ENCODE results near the gene TRAF1.

TRAF1 gene

DNA sequence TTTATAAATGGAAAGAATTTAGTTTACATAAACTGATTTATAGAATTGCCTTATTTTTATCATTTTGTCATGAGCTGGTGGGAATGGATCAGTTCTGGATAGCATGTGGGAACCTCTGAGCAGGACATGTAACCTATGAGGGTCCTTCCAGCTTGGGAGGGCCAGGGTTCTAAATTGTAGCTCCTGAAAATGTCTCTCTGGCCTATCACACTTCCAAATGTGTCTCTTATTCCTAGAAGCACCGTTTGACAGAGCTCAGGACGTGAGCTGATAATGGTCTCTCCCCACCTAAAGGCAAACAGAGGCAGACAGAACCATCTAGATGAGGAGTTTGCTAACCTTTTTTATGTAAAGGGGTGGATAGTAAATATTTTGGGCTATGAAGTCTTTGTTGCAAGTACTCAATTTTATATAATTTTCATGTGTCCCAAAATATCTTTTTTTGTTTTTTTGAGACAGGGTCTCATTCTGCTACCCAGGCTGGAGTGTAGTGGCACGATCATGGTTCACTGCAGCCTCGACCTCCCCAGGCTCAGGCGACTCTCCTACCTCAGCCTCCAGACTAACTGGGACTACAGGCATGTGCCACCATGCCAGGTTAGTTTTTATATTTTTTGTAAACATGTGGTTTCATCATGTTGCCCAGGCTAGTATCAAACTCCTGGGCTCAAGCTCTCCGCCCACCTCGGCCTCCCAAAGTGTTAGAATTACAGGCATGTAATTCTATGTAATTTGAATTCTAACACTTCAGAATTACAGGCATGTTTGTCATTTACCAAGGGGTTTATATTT, 4.0 kb downstream of the TRAF1 start:
- DNase-seq: no peak

DNA sequence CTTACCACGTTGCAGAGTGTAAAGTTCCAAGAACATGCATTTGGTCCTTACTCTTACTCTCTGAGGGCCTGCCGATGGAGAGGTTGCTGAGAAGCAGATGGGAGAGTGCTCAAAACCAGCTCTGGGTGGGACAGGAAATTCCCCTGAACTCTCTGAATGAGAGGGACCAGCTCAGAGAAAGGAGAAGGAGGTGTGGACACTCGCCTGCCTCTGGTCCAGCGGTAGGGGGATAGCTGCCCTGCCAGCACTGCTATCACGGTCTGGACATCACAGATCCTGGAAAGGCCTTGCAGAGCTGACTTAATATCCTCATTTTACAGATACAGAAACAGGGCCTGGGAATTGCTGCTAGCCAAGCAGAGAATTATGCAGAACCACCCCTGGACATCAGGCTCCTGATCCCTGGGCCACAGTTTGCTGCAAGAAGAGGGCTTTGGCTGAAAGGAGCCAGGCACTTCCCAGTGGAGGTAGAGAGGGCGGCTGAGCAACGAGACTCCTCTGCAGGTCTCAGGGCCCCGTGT, 4.9 kb downstream of the TRAF1 start:
- no peak for DNase-seq

DNA sequence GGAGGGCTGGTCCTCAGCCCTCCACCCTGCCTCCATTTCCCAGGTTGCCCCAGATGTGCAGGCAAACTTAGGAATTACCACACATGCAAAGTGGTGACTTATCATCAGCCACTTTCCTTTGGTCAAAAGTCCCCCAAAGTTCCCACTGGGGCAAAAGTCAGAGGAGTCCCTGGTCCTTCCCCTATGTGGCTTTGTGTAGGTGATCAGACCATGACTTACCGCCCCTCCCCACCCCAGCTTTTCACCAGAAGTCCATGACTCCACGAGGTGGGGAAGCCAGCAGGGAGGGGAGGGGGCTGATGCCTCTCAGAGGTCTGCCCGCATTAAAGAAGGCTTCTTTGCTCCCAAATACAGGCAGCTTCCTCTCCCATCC, 5.8 kb downstream of the TRAF1 start:
- DNase-seq: no peak

DNA sequence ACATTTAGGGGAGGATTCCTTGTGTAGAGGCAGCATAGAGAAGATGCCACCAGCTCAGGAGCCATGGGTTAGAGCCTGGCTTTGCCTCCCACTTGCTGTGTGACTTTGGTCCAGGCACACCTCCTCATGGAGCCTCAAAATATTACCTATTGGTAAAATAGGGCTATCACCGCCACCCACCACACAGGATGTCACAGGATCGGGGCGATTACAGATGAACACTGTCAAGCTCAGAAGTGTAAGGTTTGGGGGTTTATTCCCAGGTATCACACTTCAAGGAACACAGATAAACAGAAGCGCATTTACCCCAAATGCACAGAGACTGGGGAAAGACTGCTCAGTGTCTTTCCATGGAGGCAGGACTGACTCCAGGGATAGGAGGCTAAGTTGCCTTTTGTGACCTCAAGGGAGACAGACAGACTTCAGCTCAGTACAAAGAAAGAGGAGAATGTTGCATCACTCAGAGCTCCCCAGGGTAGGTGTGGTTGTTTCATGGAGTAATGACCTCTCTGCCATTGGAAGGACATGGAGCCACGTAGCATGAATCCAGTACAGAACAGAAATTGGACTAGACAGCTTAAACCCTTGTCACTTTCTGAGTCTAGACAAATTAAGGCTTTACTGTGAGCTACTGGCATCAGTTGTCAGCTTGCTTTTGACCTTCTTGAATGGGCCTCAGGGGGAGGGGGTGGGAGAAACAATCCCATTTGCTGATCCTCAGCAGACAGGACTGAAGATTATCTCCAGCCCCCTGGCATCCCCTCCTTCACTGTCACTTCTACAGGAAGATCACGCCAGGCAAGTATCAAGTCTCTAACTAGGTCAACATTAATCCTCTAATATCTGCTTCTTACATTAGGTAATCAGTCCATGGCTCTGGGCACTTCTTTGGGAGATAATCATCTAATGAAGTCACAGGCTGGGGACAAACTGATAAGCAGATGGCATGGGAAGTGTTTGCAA, 6.5 kb downstream of the TRAF1 start:
- no peak for DNase-seq

DNA sequence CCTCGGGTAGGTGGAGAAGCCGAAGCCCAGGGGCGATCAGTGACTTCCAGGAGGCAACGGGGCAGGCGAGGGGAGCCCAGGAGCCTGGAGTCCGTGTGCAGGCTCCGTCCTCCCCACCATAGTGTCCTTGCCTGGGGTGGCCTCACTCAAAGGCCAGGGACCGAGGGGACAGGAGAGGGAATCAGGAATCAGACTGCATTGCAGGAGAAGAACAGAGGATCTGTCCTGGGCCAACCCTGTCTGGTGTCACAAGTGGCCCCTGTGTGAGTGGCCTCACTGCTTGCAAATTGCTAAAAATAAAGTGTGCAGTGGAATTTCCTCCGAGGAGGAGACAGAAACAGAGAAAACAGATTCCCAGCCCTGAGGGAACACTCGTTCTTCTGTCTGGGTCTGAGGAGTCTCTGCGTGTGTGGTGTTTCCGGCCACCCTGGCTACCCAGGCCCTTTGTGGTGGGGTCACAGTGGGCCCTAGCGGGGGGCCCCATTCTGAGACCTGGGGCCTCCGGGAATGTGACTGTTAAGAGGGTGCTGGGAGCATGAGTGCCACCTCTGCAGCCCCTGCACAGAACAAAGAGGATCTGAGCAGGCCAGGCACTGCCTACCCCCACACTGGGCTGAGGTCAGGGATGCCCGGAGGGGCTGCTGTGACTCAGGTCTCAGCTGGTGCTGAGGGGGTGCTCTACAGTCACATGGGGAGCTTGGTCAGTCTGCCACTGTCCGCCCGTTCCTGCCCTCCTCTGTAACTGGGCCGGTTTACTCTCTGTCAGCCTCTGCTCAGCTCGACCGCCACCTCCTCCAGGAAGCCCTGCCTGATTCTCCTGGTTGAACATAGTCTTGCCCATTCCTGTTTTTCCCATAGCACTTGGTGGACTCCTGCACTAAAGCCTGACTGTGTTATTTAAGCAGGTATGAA, 7.4 kb downstream of the TRAF1 start:
- no peak for DNase-seq

DNA sequence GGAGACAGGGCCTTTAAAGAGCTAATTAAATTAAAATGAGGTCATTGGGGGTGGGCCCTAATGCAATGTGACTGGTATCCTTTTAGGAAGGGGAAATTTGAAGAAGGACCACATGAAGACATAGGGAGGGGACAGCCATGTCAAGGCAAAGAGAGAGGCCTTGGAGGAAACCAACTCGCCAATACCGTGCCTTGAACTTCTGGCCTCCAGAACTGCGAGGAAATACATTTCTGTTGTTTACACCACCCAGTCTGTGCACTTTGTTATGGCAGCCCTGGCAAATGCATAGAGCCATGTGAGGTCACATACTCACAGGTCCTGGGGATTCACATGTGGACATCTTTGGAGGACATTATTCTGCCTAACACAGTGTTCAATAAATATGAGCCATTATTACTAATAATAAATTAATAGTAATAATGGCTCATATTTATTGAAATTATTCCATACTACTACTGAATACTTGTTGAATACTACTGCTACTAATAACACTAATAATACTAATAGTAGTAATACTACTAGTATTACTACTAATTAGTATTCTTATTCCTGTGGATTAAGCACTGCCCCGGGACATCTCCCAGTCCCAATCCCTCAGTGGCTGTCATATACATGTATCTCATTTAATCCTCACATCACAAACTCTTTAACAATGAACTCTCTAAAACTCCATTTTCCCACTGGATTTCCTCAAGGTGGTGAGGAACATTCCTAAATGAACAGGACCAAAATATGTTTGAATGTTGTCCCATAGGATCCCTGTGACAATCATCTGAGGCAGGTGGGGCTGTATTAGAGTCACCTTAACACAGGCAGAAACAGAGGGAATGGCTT, 8.4 kb downstream of the TRAF1 start:
- no peak for DNase-seq

DNA sequence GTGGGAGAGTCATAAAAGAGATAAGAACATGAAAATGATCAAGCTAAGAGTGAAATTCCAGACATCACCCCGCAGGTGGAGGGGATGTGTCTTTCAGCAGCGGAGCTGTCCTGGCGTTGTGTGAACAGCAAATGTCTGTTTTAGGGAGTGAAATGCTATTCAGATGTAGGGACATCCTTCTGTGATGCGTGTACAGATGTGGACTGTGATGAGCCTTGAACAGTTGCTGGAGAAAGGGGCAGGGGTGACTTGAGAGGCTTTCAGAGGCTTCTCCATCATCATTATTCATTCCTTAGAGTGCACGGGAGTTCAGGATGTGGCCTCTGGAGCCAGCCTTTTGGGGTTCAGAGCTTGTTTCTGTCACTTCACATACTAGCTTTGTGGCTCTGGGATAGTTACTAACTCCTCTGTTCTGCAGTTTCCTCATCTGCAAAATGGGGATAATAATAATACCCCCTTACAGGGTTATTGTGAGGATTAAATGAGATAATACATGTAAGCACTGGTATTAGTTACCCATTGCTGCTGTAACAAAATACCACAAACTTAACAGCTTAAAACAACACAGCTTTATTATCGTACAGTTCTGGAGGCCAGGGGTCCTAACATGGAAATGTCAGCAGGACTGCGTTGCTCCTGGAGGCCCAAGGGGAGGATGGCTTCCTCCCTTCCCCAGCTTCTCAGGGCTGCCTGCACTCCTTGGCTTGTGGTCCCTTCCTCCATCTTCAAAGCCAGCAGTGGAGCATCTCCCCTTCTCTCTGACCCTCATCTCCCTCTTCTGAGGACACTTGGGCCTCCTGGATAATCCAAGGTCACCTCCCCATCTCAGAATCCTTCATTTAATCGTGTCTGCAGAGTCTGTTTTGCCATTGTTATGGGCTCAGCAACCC, 9.4 kb downstream of the TRAF1 start:
- no peak for DNase-seq

DNA sequence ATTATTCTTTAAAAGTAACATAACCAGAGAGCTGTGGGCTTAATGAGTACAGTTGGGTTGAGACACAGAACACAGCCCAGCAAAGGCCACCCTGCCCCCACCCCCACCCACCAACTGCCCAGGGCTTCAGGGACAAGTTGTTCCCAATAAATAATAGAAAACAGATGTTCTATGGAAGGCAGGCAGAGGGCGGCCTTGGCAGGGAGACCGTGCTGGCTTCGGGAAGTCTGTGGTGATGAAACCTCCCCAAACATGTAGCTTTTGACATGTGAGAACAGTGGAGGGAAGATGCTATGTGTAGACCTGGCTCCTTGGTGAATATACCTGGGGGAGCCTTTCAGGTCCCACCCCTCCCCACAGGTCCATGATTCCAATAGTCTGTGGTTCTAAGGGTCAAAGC, 10.0 kb downstream of the TRAF1 start:
- DNase-seq: no peak

DNA sequence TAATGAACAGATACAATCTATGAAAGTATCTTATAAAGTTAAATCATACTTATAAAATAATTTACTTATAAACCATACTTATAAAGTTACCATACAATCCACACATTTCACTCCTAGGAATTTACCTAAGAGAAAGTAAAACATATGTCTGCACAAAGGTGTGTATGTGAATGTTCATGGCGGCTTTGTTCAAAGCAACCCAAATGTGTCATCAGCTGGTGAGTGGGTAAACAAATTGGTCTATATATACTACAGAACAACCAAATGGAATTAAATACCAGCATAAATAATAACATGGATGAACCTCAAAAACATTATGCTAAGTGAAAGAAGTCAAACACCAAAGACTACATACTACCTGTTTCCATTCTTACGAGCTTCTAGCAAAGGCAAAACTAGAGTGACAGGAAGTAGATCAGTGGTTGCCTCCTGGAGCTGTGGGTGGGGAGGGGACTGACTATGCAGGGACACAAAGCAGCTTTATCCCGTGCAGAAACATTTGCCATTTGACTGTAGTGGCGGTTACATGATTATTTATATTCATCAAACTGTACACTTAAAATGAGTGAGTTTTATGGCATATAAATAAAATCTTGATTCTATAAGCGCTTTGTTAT, 10.6 kb downstream of the TRAF1 start:
- no peak for DNase-seq

DNA sequence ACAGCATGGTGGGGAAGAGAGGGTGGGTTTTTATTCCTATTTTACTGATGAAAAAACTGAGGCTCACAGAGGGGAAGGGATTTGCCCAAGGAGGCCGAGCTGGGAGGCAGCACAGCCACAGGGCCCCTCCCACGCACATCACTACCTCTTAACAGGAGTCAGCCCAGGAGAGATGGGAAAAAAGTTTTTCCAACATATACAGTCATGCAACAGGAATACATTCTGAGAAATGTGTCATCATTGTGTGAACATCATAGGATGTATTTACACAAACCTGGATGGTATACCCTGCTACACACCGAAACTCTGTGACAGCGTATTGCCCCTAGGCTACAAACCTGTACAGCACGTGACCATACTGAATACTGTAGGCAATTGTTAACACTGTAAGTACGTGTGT, 11.6 kb downstream of the TRAF1 start:
- no peak for DNase-seq

DNA sequence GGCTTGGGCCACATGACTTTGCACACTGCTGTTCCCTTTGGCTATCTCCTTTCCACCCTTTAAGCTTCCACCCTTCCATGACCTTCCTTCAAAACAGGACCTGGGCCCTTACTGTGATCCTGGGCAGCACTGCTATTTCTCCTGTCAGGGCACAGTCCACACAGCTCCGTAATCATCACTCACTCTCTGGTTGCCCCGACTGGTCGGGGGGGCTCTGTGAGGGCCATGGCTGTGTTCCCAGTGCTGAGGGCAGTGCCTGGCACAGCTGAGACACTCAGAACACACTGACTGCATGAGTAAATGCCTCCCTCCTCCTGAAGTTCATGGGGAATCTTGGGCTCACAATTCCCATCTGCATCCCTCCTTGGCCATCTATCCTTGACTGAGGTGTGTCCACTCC, 12.2 kb downstream of the TRAF1 start:
- no peak for DNase-seq

DNA sequence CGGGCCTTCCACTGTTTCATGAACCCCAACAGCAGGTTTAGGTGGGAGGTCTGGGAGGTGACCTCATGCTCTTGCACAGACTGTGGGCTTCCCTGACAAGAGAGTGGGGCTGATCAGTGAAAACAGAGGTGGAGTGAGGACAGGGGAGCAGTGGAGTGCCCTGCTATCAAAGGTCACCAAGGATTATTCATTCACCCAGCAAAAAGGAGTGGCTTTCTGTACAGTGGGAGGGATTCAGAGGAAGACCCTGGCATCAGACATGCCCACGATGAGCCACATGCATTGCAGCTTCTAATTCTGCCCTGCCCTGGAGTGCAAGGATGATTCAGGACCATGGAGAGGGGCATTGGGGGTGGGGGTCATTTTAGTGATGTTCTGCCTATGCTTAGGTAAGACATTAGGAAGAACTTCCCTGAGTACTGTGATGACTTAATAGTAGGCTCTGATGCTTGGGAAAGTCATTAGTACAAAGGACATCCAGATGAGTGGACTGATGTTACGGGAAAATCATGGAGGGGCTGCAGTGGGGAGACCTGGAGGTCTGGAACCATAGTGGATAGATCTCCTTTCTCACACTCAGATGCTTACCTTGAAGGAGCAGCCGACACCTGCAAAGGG, 12.8 kb downstream of the TRAF1 start:
- DNase-seq: no peak

DNA sequence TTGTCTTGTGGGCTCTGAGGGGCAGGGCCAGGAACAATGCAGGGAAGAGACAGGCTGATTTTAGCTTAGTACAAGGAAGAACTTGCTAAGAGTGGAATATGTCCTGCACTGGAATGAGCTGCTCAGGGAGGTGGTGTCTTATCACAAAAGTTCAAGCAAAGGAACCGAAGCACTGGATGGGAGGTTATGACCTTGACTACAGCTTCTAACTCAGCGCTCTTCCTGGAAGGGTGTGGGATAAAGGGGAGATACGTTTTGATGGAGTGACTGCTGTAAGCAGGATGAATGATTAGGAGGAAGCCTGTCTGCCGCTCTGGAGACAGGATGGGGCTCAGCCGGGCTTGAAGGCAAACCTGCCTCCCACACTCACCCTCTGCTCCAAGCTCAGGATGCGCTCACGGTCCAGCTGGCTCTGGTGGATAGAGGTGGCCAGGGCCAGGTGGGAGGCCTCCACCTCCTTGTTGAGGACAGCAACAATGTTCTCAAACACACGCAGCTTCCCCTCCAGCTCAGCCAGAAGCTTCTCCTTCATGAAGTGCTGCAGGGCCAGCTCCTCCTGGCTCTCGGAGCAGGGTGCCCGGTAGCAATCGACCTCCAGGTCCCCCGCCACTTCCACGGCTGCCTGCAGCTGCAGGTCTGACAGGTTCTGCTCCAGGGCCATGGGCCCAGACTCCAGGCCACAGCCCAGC, 13.5 kb downstream of the TRAF1 start:
- no peak for DNase-seq

DNA sequence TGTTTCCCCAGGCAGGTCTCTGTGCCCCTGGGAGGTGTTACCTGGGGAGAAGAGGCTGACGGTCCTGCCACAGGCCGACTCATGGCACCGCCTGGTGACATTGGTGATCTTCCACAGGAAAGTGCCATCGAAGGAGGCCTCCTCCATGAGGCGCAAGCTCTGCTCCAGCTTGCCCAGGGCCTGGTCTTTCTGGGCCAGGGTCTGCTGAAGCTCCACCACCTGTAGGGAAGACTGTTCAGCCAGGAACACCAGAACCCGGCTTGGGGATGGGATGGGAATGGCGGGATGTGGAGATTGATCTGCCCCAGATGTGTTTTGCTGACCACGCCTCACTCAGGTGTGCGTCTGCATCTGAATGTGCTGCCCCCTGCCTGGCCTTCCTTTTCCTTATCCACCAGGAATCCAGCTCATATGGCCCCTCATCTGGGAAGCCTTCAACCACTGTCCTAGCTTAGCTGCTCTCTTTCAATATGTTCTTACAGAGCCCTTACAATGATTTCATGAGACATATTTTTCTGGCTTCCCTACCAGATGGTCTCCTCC, 15.2 kb downstream of the TRAF1 start:
- DNase-seq: no peak

DNA sequence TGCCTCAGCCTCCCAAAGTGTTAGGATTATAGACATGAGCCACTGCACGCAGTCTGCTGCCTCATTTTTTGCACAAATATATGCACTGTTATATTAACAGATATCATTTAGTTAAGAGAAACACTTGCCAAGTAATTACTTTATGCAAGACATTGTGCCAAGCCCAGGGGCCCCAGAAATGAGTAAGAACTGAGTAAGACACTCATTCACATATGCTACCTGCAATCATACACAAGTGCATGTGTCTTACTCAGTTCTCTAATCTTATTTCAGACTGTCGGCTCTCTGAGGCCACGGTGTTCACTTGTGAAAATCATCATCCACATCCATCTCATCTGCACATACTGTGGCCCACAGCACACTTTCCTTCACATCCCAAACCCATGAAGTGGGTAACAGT, 16.0 kb downstream of the TRAF1 start:
- no peak for DNase-seq

DNA sequence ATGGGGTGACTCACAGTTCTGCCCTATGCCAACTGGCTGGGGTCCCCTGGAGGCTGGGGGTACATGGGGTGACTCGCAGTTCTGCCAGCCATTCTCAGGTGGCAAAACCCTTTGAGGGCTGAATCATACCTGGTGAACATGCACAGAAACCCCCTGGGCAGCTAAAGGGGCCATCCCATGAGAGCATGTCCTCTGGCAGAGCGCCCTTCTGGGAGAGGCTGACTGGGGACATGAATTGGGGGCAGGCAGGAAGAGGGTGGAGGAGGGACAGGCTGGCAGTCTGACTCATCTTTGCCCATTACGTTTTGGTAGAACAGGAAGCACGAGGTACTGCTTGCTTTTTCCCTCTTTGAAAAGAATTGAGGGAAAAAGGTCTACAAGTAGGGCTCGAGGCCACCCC, 16.7 kb downstream of the TRAF1 start:
- no peak for DNase-seq

DNA sequence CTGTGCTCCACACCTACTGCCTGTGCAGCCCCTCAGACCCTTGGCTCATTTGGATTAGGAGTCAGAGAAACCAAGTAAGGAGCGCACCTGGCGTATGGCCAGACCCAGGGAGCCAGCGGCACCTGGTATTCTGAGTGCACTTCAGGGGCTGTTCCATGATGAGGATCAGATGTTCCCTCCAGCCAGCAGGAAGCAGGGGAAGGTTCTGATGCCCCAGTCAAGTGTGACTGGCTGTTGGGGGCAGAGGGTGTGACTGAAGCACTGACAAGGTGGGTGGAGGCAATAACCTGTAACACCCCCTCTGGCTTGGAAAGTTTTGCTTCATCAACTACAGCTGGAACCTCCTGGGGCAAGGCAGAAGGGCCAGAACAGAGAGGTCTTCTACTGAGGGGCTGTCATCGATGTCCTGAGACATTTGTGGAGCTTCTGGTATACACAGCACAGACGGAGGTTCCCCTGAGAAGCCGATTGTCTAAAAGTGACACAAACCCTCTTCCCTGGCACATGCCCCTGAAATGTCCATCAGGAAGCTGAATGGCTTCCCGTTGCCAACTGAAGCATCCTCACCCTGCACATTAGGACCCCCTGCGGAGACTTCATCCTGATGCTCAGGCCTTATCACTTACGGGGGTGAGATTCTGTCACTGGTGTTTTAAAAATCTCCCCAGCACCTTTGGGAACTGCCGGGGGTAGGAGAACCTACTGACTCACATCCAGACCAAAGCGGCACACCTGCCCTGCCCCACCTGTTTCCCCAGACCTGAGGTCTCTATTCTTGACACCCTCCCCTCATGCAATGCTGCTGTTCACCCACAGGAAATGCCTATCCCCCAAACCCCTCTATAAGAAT, 21.1 kb downstream of the TRAF1 start:
- no peak for DNase-seq

DNA sequence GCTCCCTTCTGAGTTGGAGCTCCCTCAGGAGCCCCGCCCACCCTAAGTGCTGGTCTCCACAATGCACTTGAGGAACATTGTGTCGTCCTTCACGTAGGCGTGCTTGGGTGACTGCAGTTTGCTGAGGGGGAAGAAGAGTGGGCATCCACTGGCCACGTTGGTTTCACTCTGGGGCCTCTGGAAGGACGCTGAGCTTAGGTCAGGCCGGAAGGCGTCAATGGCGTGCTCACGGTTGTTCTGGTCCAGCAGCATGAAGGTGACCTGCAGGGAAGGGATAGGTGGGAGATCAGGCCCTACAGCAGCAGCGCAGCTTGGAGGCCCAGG, 21.7 kb downstream of the TRAF1 start:
- no peak for DNase-seq
